HG03439 (cell line): ENCODE results near the gene FIP1L1.
"Not testable (repeated sequence)": the region's sequence is repeated elsewhere in the genome, so short reads cannot be mapped to it uniquely, and the experiment has no call there.

Source experiments
- ATAC-seq: cut with Tn5 transposase; IDR thresholded peaks from one replicate; pipeline ENCODE4 v1.9.1; 2021; ENCODE audit warnings: mild to moderate bottlenecking, moderate library complexity; ENCODE audit not compliant: unreplicated experiment

Gene FIP1L1

DNA sequence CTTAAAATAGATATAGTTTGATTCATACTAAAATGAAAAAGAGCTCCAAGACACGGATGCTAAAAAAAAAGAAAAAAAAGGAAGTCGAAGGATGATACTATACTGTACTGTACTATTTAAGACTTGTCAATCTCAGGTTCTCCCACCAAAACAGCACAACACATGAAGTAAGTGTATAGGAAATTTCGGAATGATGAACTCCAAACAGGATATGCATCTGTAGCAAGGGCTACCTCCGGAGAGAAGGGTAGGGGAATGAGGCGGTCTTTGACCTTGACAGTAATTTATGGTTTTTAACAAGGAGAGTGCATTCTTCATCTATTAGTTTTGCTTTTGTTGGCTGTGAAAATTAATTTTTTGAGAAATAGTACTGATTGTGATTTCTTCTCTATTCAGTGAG, 541 bp upstream of the FIP1L1 start:
- ATAC-seq, result no peak

DNA sequence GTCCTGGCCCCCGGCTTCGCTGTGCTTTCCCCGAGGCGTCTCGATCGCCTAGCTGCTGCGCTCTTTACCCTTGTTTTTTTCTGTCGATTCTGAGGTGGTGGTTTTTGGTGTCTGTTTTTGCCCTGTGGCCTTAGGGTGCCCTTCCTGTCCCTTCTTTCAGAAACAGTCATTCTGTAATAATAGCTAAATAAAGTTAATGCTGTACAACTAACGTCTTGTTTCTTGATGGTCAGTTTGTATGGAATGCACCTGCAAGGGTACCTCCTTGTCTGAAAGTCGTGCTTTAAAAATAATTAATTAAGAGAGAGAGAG, 686 bp downstream of the FIP1L1 start:
- ATAC-seq, result no peak

DNA sequence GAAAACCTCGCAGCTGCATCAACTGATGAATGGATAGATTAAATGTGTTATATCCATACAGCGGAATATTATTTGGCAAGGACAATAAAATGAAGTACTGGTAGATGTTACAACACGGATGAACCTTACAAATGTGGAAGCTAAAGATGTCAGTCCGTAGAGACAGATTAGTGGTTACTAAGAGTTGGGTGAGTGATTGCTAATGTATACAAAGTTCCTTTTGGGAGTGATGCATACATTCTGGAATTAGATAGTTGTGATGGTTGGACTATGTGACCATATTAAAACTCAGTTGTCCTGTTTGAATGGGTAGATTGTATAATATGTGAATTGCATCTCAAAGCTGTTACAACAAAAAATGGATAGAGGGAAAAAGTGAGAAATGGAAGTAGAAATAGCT, 2.8 kb downstream of the FIP1L1 start:
- ATAC-seq, result no peak

DNA sequence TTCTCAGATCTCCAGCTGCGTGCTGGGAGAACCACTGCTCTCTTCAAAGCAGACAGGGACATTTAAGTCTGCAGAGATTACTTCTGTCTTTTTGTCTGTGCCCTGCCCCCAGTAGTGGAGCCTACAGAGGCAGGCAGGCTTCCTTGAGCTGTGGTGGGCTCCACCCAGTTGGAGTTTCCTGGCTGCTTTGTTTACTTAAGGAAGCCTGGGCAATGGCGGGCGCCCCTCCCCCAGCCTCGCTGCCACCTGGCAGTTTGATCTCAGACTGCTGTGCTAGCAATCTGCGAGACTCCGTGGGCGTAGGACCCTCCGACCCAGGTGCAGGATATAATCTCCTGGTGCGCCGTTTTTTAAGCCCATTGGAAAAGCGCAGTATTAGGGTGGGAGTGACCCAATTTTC, 32.0 kb downstream of the FIP1L1 start:
- not testable (repeated sequence) for ATAC-seq

DNA sequence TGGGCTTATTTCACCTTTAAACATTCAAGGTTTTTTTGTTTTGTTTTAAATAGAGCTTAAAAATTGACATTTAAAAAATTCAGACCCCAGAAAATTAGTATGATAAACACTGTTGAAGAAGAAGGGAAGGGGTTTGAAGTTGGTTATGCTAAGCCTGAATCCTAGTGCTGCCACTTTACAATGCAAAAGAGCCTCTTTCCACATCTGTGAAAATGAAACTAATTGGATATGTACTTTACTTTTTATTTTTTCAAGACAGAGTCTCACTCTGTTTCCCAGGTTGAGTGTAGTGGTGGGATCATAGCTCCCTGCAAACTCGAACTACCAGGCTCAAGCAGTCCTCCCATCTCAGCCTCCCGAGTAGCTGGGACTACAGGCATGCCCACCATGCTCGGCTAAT, 41.8 kb downstream of the FIP1L1 start:
- no peak for ATAC-seq

DNA sequence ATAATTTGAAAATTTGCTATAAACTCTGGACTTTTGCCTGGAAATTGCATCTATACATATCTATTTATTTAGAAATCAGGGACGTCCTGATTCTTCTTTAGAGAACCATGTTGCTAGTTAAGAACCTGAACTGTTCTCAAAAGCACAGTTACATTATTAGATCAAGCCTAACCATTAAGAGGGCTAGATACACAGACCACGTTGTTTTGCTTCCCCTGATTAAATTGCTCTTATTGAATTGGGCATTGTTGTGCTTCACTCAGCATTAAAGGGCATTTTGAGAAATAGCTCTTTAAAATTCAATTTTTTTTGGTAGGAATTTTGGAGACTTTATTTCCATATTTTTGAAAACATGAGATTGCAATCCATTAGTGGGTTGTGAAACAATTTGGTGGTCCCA, 44.4 kb downstream of the FIP1L1 start:
- no peak for ATAC-seq

DNA sequence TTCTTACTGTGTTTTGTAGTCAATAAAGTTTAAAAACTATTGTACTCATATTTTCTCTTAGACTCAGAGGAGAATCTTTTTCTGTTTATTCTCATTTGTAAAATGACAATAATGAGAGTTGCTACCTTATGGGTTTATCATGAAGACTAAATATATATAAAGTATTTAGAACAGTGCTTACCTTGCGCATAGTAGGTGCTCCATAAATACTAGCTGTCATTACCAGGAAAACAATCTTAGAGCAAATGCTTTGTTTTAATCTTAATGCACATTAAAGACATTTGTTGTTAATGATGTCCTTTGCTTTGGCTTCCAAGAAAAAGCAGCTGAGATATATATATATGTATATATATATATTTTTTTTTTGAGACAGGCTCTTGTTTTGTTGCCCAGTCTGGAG, 44.9 kb downstream of the FIP1L1 start:
- ATAC-seq, result no peak

DNA sequence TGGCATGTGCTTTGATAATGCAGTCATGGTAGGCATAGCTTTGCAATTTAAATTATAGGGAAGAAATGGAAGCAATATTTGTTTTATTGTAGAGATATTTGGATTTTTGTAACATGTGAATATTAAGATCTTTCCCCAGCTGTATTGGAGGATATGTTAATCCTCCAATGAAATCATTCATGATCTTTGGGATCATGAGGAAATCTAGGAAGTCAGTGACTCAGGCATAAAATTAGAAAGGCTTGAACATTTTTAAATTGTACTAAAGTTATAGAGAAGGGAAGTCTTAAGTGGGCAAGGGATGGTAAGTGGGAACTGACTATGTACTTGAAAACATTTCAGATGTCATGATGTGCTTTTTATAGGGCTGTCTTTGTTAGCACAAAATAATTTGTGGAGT, 46.8 kb downstream of the FIP1L1 start:
- ATAC-seq, result no peak

DNA sequence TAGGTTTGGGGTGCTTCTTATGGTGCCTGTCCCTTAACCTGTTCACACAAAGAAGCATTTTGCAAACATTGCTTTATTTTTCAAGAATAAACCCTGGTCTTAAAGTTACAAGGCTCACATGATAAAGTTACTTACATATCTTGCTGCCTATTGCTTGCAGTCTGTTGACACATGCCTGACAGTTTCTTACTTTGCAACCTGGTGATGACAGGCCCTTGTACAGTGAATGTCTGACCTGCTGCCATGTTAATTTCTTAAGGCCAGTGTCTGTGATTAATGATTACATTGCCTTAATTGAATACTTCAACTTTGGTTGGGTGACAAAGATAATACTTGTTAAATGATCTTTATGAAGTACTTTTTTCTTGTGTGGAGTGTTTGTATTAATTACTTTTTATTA, 49.9 kb downstream of the FIP1L1 start:
- no peak for ATAC-seq

DNA sequence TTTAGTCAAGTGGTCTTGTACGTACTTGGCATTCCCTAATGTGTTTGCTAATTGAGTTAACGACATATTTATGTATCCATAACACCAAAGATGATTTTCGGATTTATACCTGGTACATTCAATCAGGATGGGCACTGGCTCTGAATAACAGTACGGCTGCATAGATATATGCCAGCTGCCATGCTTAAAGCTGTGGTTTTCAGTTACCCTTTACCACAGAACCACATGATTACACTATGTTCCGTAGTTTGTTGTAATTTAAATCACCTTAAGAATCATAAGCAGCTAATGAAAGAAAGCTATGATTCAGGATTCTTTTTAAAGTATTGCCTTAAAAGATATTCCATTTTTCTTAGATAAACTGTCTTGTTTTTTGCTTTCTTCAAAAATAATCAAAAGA, 53.6 kb downstream of the FIP1L1 start:
- no peak for ATAC-seq

DNA sequence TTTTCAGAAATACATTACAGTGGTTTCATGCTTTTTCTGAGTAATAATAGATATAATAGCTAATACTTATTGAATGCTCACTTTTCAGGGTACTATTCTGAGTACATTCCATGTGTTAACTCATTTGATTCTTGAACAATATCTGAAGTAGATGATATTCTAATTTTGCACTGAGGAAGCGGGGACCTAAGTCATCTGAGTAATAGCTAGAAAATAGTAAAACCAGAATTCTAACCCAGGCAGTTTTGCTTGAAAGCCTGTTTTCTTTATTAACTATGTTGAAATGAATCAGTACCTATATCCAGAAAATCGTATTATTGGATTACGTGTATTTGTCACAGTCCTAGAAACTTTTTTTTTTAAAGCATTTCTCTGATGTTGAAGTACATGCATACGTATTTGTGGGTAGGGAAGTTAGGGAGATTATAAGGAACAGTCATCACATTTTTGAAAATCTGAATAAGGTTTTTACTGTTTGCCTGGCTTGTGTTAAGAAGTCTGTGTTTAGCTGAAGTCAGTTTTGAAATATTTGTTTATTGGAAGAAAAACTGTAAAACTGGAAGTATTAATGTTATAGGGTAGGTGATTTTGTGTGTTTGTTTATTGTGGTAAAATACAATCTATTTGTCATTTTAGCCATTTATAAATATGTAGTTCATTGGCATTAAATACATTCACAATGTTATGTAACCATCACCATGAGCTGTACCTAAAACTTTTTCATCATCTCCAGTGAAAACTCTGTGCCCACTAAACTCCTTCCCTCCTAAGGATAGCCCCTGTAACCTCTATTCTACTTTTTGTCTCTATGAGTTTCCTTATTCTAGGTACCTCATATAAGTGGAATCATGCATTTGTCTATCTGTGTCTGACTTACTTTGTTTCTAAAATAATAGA, 55.3 kb downstream of the FIP1L1 start:
- peak; percentile 73 for ATAC-seq

DNA sequence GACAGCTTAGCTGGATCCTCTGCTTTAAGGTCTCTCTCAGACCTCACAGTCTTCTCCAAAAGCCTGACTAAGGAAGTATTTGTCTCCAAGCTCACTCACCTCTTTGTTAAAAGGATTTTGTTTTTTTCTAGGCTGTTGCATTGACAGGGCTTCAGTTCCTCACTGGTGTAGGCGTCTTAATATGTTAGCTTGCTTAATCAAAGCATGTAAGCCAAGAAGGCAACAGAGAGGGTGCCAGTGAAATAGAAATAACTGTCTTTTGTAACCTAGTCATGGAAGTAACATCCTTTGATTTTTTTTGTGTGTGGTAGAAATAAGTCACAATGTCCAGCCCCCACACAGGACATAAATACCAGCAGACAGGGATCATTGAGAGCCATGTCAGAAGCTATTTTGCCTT, 58.8 kb downstream of the FIP1L1 start:
- ATAC-seq, result no peak

DNA sequence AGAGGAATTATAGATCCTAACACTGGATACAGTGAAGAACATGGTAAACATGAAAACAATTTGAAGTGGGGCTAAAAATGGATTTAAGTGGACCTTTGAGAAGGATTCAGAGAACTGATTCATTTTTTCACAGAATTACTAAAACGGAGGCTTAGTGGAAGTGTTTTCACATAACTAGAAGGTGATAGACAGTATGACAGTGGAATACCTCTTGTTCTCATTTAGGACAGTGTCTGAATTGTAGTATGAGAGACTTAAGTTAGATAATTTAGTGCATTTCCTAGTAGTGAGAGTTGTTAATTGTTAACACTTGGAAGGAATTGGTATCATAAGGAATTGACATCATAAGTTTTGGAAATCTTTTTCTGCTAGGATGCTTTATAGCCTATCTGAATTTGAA, 64.1 kb downstream of the FIP1L1 start:
- ATAC-seq, result no peak

DNA sequence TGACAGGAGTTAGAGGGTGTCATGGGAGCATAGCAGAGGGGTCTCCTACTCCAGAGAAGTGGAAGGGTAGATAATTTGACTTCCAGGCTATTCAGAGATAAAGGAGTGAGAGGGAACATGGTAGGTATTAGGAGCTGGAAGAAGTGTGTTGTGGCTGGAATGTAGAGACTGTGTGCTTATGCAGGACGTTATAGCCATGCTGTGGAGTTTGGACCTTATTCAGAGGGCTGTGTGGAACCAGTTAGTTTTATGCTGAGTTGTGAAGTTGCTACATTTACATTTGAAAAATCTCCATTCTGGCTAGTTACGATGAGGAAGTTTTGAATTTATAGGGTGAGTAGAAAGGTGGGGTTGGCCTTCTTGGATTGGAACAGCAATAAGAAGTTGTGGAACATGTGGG, 67.5 kb downstream of the FIP1L1 start:
- no peak for ATAC-seq

DNA sequence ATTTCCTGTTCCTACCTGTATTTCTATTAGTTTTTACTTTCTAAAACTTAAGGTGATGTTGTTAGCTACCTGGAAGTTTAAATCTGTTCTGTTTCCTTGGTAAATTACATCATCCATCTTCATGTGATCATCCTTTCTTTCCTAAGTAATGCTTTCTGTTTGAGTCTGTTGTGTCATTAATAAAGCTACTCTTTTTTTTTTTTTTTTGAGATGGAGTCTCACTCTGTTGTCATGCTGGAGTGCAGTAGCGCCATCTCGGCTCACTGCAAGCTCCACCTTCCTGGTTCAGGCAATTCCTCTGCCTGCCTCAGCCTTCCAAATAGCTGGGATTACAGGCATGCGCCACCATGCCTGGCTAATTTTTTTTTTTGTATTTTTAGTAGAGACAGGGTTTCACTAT, 73.3 kb downstream of the FIP1L1 start:
- no peak for ATAC-seq

DNA sequence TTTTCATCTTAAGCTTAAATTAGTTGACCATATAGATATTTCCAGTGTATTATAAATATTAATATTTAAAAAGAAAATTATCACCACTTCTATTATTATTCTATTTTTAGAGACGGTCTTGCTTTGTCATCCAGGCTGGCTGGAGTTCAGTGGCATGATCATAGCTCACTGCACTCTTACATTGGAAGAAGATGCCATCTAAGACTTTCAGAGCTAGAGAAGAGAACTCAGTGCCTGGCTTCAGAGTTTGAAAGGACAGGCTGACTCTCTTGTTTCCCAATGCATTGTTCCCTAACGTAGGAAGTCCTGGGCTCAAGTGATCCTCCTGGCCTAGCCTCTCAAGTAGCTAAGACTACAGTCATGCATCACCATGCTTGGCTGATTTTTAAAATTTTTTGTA, 75.9 kb downstream of the FIP1L1 start:
- no peak for ATAC-seq

DNA sequence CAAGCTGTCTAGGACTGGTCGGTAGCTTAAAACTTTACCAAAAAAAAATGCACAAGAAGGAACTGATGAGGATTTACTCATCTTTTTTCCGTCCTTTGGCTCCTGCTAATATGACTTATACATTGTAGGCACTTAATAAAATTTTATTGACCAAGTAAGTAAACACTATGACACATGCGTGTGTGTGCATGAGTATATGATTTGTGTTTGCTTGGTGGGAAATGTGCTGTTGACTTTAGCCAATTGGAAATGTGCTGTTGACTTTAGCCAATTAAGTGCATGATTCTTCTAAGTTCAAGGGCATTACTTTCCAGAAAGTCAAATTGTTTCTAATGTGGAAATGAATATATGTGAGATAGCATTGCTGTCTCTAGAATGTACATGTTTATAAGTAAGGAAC, 78.3 kb downstream of the FIP1L1 start:
- ATAC-seq, result no peak

DNA sequence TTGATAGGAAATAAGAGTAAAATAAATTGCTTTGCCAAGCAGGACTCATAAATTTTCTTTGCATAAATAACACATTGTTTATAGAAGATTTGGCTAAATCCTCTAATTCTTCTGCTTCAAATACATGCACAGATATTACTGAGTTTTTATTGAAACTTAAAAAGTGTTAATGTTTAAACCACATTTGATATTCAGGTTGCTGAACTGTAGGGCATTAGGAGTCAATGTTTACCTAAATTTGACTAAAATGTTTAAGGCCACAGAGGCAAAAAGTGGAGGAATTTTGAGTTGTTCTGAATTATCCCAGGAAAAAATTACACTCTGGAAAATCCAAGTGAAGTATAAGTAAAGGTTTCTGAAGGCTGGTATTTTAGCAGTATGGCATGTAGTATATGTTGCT, 78.7 kb downstream of the FIP1L1 start:
- no peak for ATAC-seq

DNA sequence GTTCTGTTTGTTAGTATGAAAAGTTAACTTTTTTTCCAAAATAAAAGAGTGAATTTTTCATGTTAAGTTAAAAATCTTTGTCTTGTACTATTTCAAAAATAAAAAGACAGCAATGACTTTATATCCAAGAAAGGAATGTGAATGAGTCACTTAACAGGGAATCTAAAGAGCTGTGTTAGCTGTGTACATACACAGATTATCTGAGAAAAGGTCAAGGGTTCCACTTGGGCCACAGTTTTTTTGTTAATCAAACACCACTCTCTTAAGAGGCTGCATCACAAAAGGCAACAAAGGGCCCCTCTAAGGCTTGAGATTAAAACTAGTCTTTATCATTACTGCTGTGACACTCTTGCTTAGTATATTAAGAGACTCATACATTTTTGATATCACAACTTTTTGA, 82.1 kb downstream of the FIP1L1 start:
- no peak for ATAC-seq

DNA sequence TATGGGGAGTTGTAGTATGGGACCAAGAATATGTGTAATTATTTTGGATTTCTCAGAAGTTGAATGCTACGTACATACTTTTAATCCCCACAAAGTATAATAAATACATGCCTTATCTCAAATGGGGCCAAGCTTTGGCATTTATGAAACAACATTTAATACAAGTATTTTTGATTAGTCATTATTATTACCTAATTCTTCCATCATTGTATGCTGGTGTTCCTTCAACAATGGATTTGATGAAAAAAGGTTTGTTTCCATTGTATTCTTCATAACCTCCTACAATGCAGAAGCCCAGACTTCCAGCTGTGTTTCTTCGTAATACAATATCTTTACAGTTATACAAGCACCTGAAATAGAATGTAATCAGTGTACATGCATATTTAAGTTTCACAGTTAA, 83.8 kb downstream of the FIP1L1 start:
- no peak for ATAC-seq

DNA sequence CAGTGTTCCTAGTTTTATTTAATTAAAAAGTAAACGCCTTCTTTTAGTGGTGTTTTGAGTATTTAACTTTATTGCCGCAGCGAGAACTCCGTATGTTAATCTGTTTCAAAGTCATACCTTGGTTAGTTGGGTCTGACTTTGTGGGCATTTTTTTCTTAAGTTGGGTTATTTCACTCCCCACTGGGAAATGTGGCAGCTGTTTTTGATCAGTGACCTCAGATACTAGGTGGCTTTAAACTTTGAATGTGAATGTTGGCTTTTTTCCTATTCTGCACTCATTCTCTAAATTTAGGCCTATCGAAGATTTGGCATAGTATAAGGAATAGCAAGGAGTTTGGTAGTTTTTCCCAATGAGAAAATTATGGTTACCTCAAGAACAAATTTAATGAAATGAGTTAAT, 85.9 kb downstream of the FIP1L1 start:
- ATAC-seq, result no peak

DNA sequence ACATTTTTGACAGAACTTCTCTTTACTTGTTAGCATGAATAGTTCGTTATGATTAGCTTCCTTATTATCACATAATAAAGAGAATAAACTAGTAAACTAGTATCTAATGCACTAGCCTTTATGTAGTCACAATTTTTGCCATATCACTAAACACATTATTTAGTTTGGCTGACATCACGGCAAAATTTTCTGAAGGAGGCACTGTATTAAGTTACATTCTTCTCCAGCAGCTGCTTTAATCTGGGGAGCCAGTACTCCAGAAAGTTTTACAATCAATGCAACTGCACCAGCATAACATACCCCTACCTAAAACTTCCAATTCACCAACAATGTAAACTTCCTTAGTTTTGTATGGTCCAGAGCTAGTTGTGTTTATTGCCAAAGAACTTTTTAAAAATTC, 87.8 kb downstream of the FIP1L1 start:
- no peak for ATAC-seq

DNA sequence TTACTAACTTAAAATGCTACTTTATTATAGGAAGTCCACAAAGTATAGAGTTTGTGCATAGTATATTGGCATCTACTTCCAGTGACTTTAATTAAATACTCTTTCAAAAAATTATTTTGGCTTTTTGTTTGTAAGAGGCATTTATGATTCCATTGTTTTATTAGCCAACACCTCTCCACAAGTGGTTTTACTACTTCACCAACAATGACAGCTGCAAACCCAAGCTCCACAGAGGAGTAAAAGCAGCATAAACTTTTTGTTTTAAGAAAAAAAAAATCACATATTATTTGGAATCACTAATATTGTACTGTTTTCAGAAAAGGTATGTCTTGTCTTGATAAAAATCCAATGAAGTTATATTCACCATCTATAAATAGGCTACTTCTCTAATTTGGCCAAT, 88.5 kb downstream of the FIP1L1 start:
- no peak for ATAC-seq
